ENCODE measurements around the gene IFT25. TPM values are rescaled to one million over a fixed set of nuclear protein-coding genes. Genes with fewer than 3 reads are reported as not detected.

The IFT25 gene
- total and polyA plus RNA-seq, 2 donors (not counting 1 experiment from before 2014, with no cell fraction given), result 18.2 to 45.7 TPM

GRCh38 chr1:53982763-53983104, 37.2 kb upstream of the IFT25 start:
- Histone ChIP-seq H3K4me1 (ENCODE audit: control insufficient read depth in 2 of 2, insufficient read depth in 2 of 2, low read length in 2 of 2) (no peaks in the 10 kb centered on the region), H3K79me2 (ENCODE audit: control insufficient read depth, insufficient read depth, low read length) (no peaks in the 10 kb centered on the region), H3K27me3 (replicated peaks in 1 of 4; ENCODE audit: control extremely low read depth in 1 of 4, control insufficient read depth in 3 of 4, insufficient read depth in 4 of 4, low read length in 3 of 4) (no peaks in the 10 kb centered on the region), H4K20me1 (ENCODE audit: control insufficient read depth, insufficient read depth, low read length, poor library complexity, severe bottlenecking) (no peaks in the 10 kb centered on the region), H3K9ac (ENCODE audit: low read length) (no peak overlapping the region), H2AFZ (ENCODE audit: insufficient read depth, low read depth, low read length, poor library complexity, severe bottlenecking) (no peak overlapping the region), H3K4me2 (replicated peaks; ENCODE audit: low read depth, low read length, poor library complexity, severe bottlenecking) (no peak overlapping the region), H3K4me3 (ENCODE audit: control extremely low read depth in 1 of 5, extremely low read depth in 1 of 5, insufficient read depth in 1 of 5, low read depth in 2 of 5, low read length in 4 of 5) (no peak overlapping the region), H3K27ac (ENCODE audit: low read length in 2 of 2) (no peak overlapping the region), H3K9me3 (ENCODE audit: control extremely low read depth in 1 of 3, control insufficient read depth in 2 of 3, insufficient read depth in 1 of 3, low read length in 2 of 3) (peaks cover 0 to 4% (median 0%) of the 10 kb centered on the region in 3 donors), H3K36me3 (replicated peaks in 1 of 2; ENCODE audit: control extremely low read depth in 1 of 2, control insufficient read depth in 1 of 2, extremely low read depth in 1 of 2, insufficient read depth in 2 of 2, low read length in 1 of 2) (no peaks in the 10 kb centered on the region)
- Mint-ChIP-seq H3K4me3 (no peak overlapping the region), H3K4me1 (no peaks in the 10 kb centered on the region), H3K27me3 (peaks cover 7% of the 10 kb centered on the region), H3K27ac (no peak overlapping the region), H3K9me3 (ENCODE audit: insufficient read depth) (no peaks in the 10 kb centered on the region)
- 100% methylated on average over 1 of the region's 4 CpGs for WGBS (ENCODE audit: insufficient coverage)
- ChIA-PET POLR2A (no interaction called here), CTCF (no interaction called here)
- intact Hi-C loops (cut with micrococcal nuclease), result no loop called here
- no peak for DNase-seq
- ATAC-seq (ENCODE audit: low read depth), result no peak
- no peak for TF ChIP-seq CTCF (IDR thresholded peaks at IDR 0.05)

- intact Hi-C loops (cut with micrococcal nuclease), result no loop called here
- Histone ChIP-seq H3K9me3 (ENCODE audit: control extremely low read depth in 1 of 3, control insufficient read depth in 2 of 3, insufficient read depth in 1 of 3, low read length in 2 of 3) (no peaks in the 10 kb centered on the region), H3K36me3 (replicated peaks in 1 of 2; ENCODE audit: control extremely low read depth in 1 of 2, control insufficient read depth in 1 of 2, extremely low read depth in 1 of 2, insufficient read depth in 2 of 2, low read length in 1 of 2) (no peaks in the 10 kb centered on the region), H3K79me2 (ENCODE audit: control insufficient read depth, insufficient read depth, low read length) (no peaks in the 10 kb centered on the region), H4K20me1 (ENCODE audit: control insufficient read depth, insufficient read depth, low read length, poor library complexity, severe bottlenecking) (no peaks in the 10 kb centered on the region), H2AFZ (ENCODE audit: insufficient read depth, low read depth, low read length, poor library complexity, severe bottlenecking) (no peak overlapping the region), H3K27ac (ENCODE audit: low read length in 2 of 2) (no peak overlapping the region), H3K4me2 (replicated peaks; ENCODE audit: low read depth, low read length, poor library complexity, severe bottlenecking) (no peak overlapping the region), H3K4me3 (ENCODE audit: control extremely low read depth in 1 of 5, extremely low read depth in 1 of 5, insufficient read depth in 1 of 5, low read depth in 2 of 5, low read length in 4 of 5) (no peak overlapping the region), H3K27me3 (replicated peaks in 1 of 4; ENCODE audit: control extremely low read depth in 1 of 4, control insufficient read depth in 3 of 4, insufficient read depth in 4 of 4, low read length in 3 of 4) (no peaks in the 10 kb centered on the region), H3K9ac (ENCODE audit: low read length) (no peak overlapping the region), H3K4me1 (ENCODE audit: control insufficient read depth in 2 of 2, insufficient read depth in 2 of 2, low read length in 2 of 2) (no peaks in the 10 kb centered on the region)
- H3K27me3 Mint-ChIP-seq, result peaks cover 7% of the 10 kb centered on the region
- WGBS (ENCODE audit: insufficient coverage), result 49% methylated on average over 15 of the region's 20 CpGs
- ChIA-PET POLR2A (no interaction called here), CTCF (no interaction called here)
- ATAC-seq (ENCODE audit: low read depth), result no peak
- DNase-seq, result no peak
- TF ChIP-seq CTCF (IDR thresholded peaks at IDR 0.05) (no peak), EZH2 (IDR thresholded peaks at IDR 0.05; ENCODE audit: borderline replicate concordance, insufficient read depth, low read depth, low read length, poor library complexity, severe bottlenecking) (no peak)
- H3K27ac Mint-ChIP-seq, result no peak overlapping the region
- no peaks in the 10 kb centered on the region for H3K9me3 Mint-ChIP-seq (ENCODE audit: insufficient read depth)
- H3K4me1 Mint-ChIP-seq, result no peaks in the 10 kb centered on the region
- H3K4me3 Mint-ChIP-seq, result no peak overlapping the region
These were observed 36.7 kb upstream of the IFT25 start for GRCh38 chr1:53982034-53982762.
